IMR-90 (cell line): ENCODE results near the gene LRRC2. TPM values are rescaled to one million over a fixed set of nuclear protein-coding genes. Genes with fewer than 3 reads are reported as not detected.

ENCODE experiments used
- ATAC-seq: fragments of 200-7000 bp; cut with Tn5 transposase; 2 replicates; pipeline ENCODE4 v1.9.1; 2020; ENCODE audit warnings: low read depth, mild to moderate bottlenecking, moderate library complexity
- BruUV-seq: library from RNA; stranded (reverse); fragments of 400-500 nt; replicated peaks from 2 replicates; lab custom pipeline; 2021; lab: Mats Ljungman, UMichigan
- CTCF ChIA-PET: fragments of 300-600 bp; formaldehyde crosslinking; extraction: SDS; loops from one replicate; lab custom pipeline; 2021; ENCODE audit warnings: antibody characterized with exemption; lab: Yijun Ruan, JAX
- POLR2A ChIA-PET: fragments of 300-600 bp; sonication (Branson Sonifier 250); formaldehyde crosslinking; loops from one replicate; lab custom pipeline; 2022; ENCODE audit warnings: antibody characterized with exemption; ENCODE audit not compliant: unreplicated experiment; lab: Charles Lee
- DNase-seq: peaks from one replicate; pipeline ENCODE4 v3.0.0; 2013
- H2AFZ ChIP-seq: replicated peaks from 2 replicates; pipeline ENCODE3; 2013; ENCODE audit warnings: low read length, mild to moderate bottlenecking; ENCODE audit not compliant: poor library complexity
- H2AK5ac ChIP-seq: 2 replicates; pipeline ENCODE4 v1.6.1; 2013; ENCODE audit warnings: low read depth, low read length, inconsistent platforms
- H2AK9ac ChIP-seq: replicated peaks from 2 replicates; pipeline ENCODE3; 2013; ENCODE audit warnings: mild to moderate bottlenecking, low read depth, low read length, moderate library complexity; ENCODE audit not compliant: poor library complexity
- H2BK120ac ChIP-seq: 2 replicates; pipeline ENCODE4 v1.6.1; 2013; ENCODE audit warnings: low read depth, low read length, inconsistent platforms
- H2BK15ac ChIP-seq: 3 replicates; pipeline ENCODE4 v1.6.1; 2013; ENCODE audit warnings: low read depth, low read length, inconsistent platforms
- H2BK20ac ChIP-seq: 2 replicates; pipeline ENCODE4 v1.6.1; 2013; ENCODE audit warnings: low read depth, mild to moderate bottlenecking, inconsistent platforms, low read length, moderate library complexity
- H2BK5ac ChIP-seq: 2 replicates; pipeline ENCODE4 v1.6.1; 2013; ENCODE audit warnings: mild to moderate bottlenecking, low read depth, low read length, inconsistent platforms; ENCODE audit not compliant: poor library complexity, severe bottlenecking
- H3K14ac ChIP-seq: replicated peaks from 2 replicates; pipeline ENCODE4 v1.6.1; 2013; ENCODE audit warnings: low read depth, low read length, inconsistent platforms
- H3K18ac ChIP-seq: 2 replicates; pipeline ENCODE4 v1.6.1; 2013; ENCODE audit warnings: low read depth, low read length, control low read depth
- H3K23ac ChIP-seq: 2 replicates; pipeline ENCODE4 v1.6.1; 2013; ENCODE audit warnings: low read depth, low read length, inconsistent platforms
- H3K27ac ChIP-seq: 2 replicates; pipeline ENCODE4 v1.5.1; 2013; ENCODE audit warnings: mild to moderate bottlenecking, control low read depth, low read length; ENCODE audit not compliant: insufficient read depth
- H3K27me3 ChIP-seq: 2 replicates; pipeline ENCODE4 v1.6.1; 2013; ENCODE audit warnings: low read length; ENCODE audit not compliant: control insufficient read depth, insufficient read depth
- H3K36me3 ChIP-seq: 2 replicates; pipeline ENCODE4 v1.6.1; 2013; ENCODE audit warnings: low read length, mixed read lengths; ENCODE audit not compliant: control insufficient read depth, insufficient read depth
- H3K4ac ChIP-seq: 2 replicates; pipeline ENCODE4 v1.6.1; 2013; ENCODE audit warnings: low read depth, low read length, inconsistent platforms
- H3K4me1 ChIP-seq: 2 replicates; pipeline ENCODE4 v1.6.1; 2013; ENCODE audit warnings: low read length, mixed read lengths; ENCODE audit not compliant: control insufficient read depth, insufficient read depth
- H3K4me2 ChIP-seq: 2 replicates; pipeline ENCODE4 v1.6.1; 2013; ENCODE audit warnings: low read depth, mild to moderate bottlenecking, control low read depth, low read length, moderate library complexity
- H3K4me3 ChIP-seq: 2 replicates; pipeline ENCODE4 v1.5.1; 2013; ENCODE audit warnings: low read depth, mild to moderate bottlenecking, control low read depth, low read length, moderate library complexity; ENCODE audit not compliant: insufficient read depth
- H3K56ac ChIP-seq: 2 replicates; pipeline ENCODE4 v1.6.1; 2013; ENCODE audit warnings: low read length, inconsistent platforms; ENCODE audit not compliant: insufficient read depth; ENCODE audit errors: extremely low read depth
- H3K79me1 ChIP-seq, 2 experiments: 2 replicates each; pipeline ENCODE4 v1.6.1; 2013; ENCODE audit warnings: low read length in 2 of 2, inconsistent platforms in 1 of 2, low read depth in 1 of 2
- H3K9ac ChIP-seq: 2 replicates; pipeline ENCODE4 v1.6.1; 2013; ENCODE audit warnings: low read depth, low read length, control low read depth
- H3K9me1 ChIP-seq: 2 replicates; pipeline ENCODE4 v1.6.1; 2013; ENCODE audit warnings: low read length, inconsistent platforms; ENCODE audit not compliant: insufficient read depth
- H3K9me3 ChIP-seq: 2 replicates; pipeline ENCODE4 v1.6.1; 2013; ENCODE audit warnings: low read length; ENCODE audit not compliant: control insufficient read depth, insufficient read depth
- H4K20me1 ChIP-seq: 2 replicates; pipeline ENCODE4 v1.6.1; 2013; ENCODE audit warnings: low read length, inconsistent platforms; ENCODE audit not compliant: insufficient read depth
- H4K5ac ChIP-seq: 2 replicates; pipeline ENCODE4 v1.6.1; 2013; ENCODE audit warnings: mild to moderate bottlenecking, low read depth, low read length, control low read depth
- H4K8ac ChIP-seq, 2 experiments: 2 replicates each; pipeline ENCODE4 v1.6.1; 2013; ENCODE audit warnings: low read depth in 2 of 2, low read length in 2 of 2, control low read depth in 1 of 2, inconsistent platforms in 1 of 2
- H4K91ac ChIP-seq: 2 replicates; pipeline ENCODE4 v1.6.1; 2013; ENCODE audit warnings: low read depth, low read length, inconsistent platforms; ENCODE audit not compliant: insufficient read depth
- BHLHE40 ChIP-seq: fragments of 150-350 bp; IDR thresholded peaks from 2 replicates; pipeline ENCODE4 v1.6.1; 2016; ENCODE audit warnings: mild to moderate bottlenecking, low read depth, low read length
- CEBPB ChIP-seq: IDR thresholded peaks from 2 replicates; pipeline ENCODE4 v1.6.1; 2012; ENCODE audit warnings: low read depth, low read length, improper control_type of control experiment
- CHD1 ChIP-seq: IDR thresholded peaks from 2 replicates; pipeline ENCODE4 v1.6.1; 2012; ENCODE audit warnings: low read depth, low read length, improper control_type of control experiment
- CTCF ChIP-seq: conservative IDR thresholded peaks from 2 replicates; pipeline ENCODE4 v1.5.1; 2012; ENCODE audit warnings: mild to moderate bottlenecking, low read depth, low read length, improper control_type of control experiment
- ELK1 ChIP-seq: fragments of 150-350 bp; IDR thresholded peaks from 2 replicates; pipeline ENCODE4 v1.6.1; 2016; ENCODE audit warnings: low read depth, mild to moderate bottlenecking, low read length, moderate library complexity, borderline replicate concordance
- FOS ChIP-seq: fragments of 150-350 bp; IDR thresholded peaks from 2 replicates; pipeline ENCODE4 v1.6.1; 2016; ENCODE audit warnings: low read depth, low read length
- MAFK ChIP-seq: IDR thresholded peaks from 2 replicates; pipeline ENCODE4 v1.6.1; 2012; ENCODE audit warnings: low read depth, low read length, improper control_type of control experiment
- MAZ ChIP-seq: IDR thresholded peaks from 2 replicates; pipeline ENCODE4 v1.6.1; 2012; ENCODE audit warnings: low read depth, mild to moderate bottlenecking, low read length, improper control_type of control experiment, moderate library complexity, borderline replicate concordance
- MXI1 ChIP-seq: IDR thresholded peaks from 2 replicates; pipeline ENCODE4 v1.6.1; 2012; ENCODE audit warnings: low read depth, mild to moderate bottlenecking, low read length, moderate library complexity, borderline replicate concordance
- NFE2L2 ChIP-seq: fragments of 150-350 bp; IDR thresholded peaks from 2 replicates; pipeline ENCODE4 v1.6.1; 2016; ENCODE audit warnings: low read depth, mild to moderate bottlenecking, low read length
- POLR2A ChIP-seq: IDR thresholded peaks from 2 replicates; pipeline ENCODE4 v1.6.1; 2012; ENCODE audit warnings: mild to moderate bottlenecking, low read depth, low read length
- RAD21 ChIP-seq: IDR thresholded peaks from 2 replicates; pipeline ENCODE4 v1.6.1; 2012; ENCODE audit warnings: low read length, improper control_type of control experiment
- RCOR1 ChIP-seq: IDR thresholded peaks from 2 replicates; pipeline ENCODE4 v1.6.1; 2012; ENCODE audit warnings: mild to moderate bottlenecking, low read length, improper control_type of control experiment; ENCODE audit not compliant: insufficient replicate concordance
- RFX5 ChIP-seq: IDR thresholded peaks from 2 replicates; pipeline ENCODE4 v1.8.0; 2012; ENCODE audit warnings: low read depth, mild to moderate bottlenecking, low read length, moderate library complexity
- SMC3 ChIP-seq: fragments of 150-350 bp; IDR thresholded peaks from 2 replicates; pipeline ENCODE4 v1.6.1; 2016; ENCODE audit warnings: low read depth, mild to moderate bottlenecking, antibody characterized with exemption, low read length, moderate library complexity
- USF2 ChIP-seq: fragments of 150-350 bp; IDR thresholded peaks from 2 replicates; pipeline ENCODE4 v1.6.1; 2017; ENCODE audit warnings: mild to moderate bottlenecking, antibody characterized with exemption, low read length, low read depth
- WGBS, 2 experiments: methylation state at CpG; one replicate each; pipeline versions ENCODE4 v1.1.5 to v1.1.7; 2013; ENCODE audit warnings: missing lambda C conversion rate in 2 of 2; ENCODE audit not compliant: insufficient read length in 1 of 2; ENCODE audit errors: extremely low coverage in 2 of 2; 5-methylcytosine and 5-hydroxymethylcytosine counted together
- dilution Hi-C: fragments of 300-500 bp; cut with HindIII; formaldehyde crosslinking; loops from one replicate; pipeline ENCODE4 v1.14.3; 2018; ENCODE audit warnings: low sequenced_read_pairs; ENCODE audit not compliant: unreplicated experiment
- in situ Hi-C: fragments of 300-500 bp; cut with MboI; formaldehyde crosslinking; loops from 3 replicates; pipeline ENCODE4 v1.14.3; 2019; ENCODE audit warnings: low sequenced_read_pairs, inconsistent platforms, mixed read lengths
- intact Hi-C: fragments of 100-400 bp; cut with micrococcal nuclease; formaldehyde crosslinking; loops from 2 replicates; pipeline ENCODE4 v1.10.0; 2022
- polyA plus RNA-seq, 3 experiments: library from polyadenylated mRNA; depleted of rRNA; stranded (reverse); fragments of >200 nt; gene quantifications; 2 replicates each; pipeline ENCODE4 v1.2.3, GENCODE V29; 2012; ENCODE audit warnings: low replicate concordance in 1 of 3
- total RNA-seq: library from RNA; depleted of rRNA; stranded (reverse); fragments of >200 nt; gene quantifications from 2 replicates; pipeline ENCODE4 v1.2.3, GENCODE V29; 2012

The LRRC2 gene
- total and polyA plus RNA-seq, 2 of the 4 experiments (the other 2 are of a cell fraction): 2.9 to 4.1 TPM

GRCh38 chr3:46509661-46510187, 56.4 kb downstream of the LRRC2 start:
- Histone ChIP-seq H3K9me1 (no peaks in the 10 kb centered on the region), H4K5ac (no peak overlapping the region; the same call in 1 of the 2 replicates), H3K9me3 (no peaks in the 10 kb centered on the region), H3K4ac (no peak overlapping the region), H2AK5ac (no peak overlapping the region), H2BK20ac (0 out of 2 replicates have a peak overlapping the region, but pooled peaks have one; percentile 0), H3K4me1 (peaks cover 5% of the 10 kb centered on the region; the same call in 1 of the 2 replicates), H2BK120ac (no peak overlapping the region), H3K27ac (no peak overlapping the region), H3K23ac (no peak overlapping the region; the same call in 1 of the 2 replicates), H3K56ac (no peak overlapping the region), H3K4me2 (no peak overlapping the region), H4K8ac (no peak overlapping the region), H3K36me3 (no peaks in the 10 kb centered on the region; the same call in 1 of the 2 replicates), H3K14ac (no peak overlapping the region), H3K79me1 (no peaks in the 10 kb centered on the region), H4K91ac (no peak overlapping the region), H4K20me1 (no peaks in the 10 kb centered on the region), H3K27me3 (no peaks in the 10 kb centered on the region), H3K9ac (no peak overlapping the region), H2AK9ac (no peak overlapping the region), H3K18ac (no peak overlapping the region), H2BK5ac (no peak overlapping the region), H2BK15ac (peak overlapping the region; percentile 48; the same call in 1 of the 3 replicates), H3K4me3 (no peak overlapping the region), H2AFZ (no peak overlapping the region)
- in situ Hi-C loops: no loop called here
- intact Hi-C loops: no loop called here
- DNase-seq (no peak), ATAC-seq (no peak)
- ChIA-PET CTCF (interaction anchor here (1.2 kb wide), 1 partner anchor 21 kb away, joined by 3 read pairs; no protein-coding TSS in a partner anchor), POLR2A (no interaction called here)
- TF ChIP-seq RFX5 (no peak), NFE2L2 (no peak), CTCF (no peak), USF2 (no peak), RCOR1 (no peak), ELK1 (no peak), CHD1 (no peak), RAD21 (no peak), POLR2A (no peak), MAZ (no peak), FOS (no peak), CEBPB (no peak), SMC3 (no peak), BHLHE40 (no peak), MXI1 (no peak), MAFK (no peak)
- dilution Hi-C loops: no loop called here
- BruUV-seq: no TSS peak
- no CpG with 5 or more reads among the region's 4 CpGs for WGBS, 2 experiments
